ENCODE measurements around the gene CYP2W1. TPM values are rescaled to one million over a fixed set of nuclear protein-coding genes. Genes with fewer than 3 reads are reported as not detected.

CYP2W1 gene
- polyA plus RNA-seq, 1 donor = 598 TPM

- Histone ChIP-seq H3K9me3 (ENCODE audit: control insufficient read depth, low read depth, low read length) (peaks cover 24% of the 10 kb centered on the region), H3K36me3 (ENCODE audit: control insufficient read depth, insufficient read depth, low read length) (peaks cover 34% of the 10 kb centered on the region), H3K4me3 (ENCODE audit: low read length) (no peak overlapping the region), H3K4me1 (ENCODE audit: control insufficient read depth, insufficient read depth, low read length) (peaks cover 12% of the 10 kb centered on the region), H3K27ac (ENCODE audit: low read length) (no peak overlapping the region), H3K27me3 (ENCODE audit: control insufficient read depth, insufficient read depth, low read length) (no peaks in the 10 kb centered on the region)
- WGBS (ENCODE audit: insufficient coverage, low lambda C conversion rate) = no CpG with 5 or more reads among the region's 31 CpGs
- DNase-seq = no peak
Observed at GRCh38 chr7:1025743-1026581, 43.0 kb downstream of the CYP2W1 start.

- Histone ChIP-seq H3K4me3 (ENCODE audit: low read length) (peak overlapping the region; percentile 67), H3K36me3 (ENCODE audit: control insufficient read depth, insufficient read depth, low read length) (peaks cover 29% of the 10 kb centered on the region), H3K27ac (ENCODE audit: low read length) (no peak overlapping the region), H3K9me3 (ENCODE audit: control insufficient read depth, low read depth, low read length) (peaks cover 16% of the 10 kb centered on the region), H3K4me1 (ENCODE audit: control insufficient read depth, insufficient read depth, low read length) (peaks cover 12% of the 10 kb centered on the region), H3K27me3 (ENCODE audit: control insufficient read depth, insufficient read depth, low read length) (no peaks in the 10 kb centered on the region)
- no peak for DNase-seq
- WGBS (ENCODE audit: insufficient coverage, low lambda C conversion rate) = 100% methylated on average over 1 of the region's 20 CpGs
Observed at GRCh38 chr7:1026721-1027161, 43.8 kb downstream of the CYP2W1 start.

DNA sequence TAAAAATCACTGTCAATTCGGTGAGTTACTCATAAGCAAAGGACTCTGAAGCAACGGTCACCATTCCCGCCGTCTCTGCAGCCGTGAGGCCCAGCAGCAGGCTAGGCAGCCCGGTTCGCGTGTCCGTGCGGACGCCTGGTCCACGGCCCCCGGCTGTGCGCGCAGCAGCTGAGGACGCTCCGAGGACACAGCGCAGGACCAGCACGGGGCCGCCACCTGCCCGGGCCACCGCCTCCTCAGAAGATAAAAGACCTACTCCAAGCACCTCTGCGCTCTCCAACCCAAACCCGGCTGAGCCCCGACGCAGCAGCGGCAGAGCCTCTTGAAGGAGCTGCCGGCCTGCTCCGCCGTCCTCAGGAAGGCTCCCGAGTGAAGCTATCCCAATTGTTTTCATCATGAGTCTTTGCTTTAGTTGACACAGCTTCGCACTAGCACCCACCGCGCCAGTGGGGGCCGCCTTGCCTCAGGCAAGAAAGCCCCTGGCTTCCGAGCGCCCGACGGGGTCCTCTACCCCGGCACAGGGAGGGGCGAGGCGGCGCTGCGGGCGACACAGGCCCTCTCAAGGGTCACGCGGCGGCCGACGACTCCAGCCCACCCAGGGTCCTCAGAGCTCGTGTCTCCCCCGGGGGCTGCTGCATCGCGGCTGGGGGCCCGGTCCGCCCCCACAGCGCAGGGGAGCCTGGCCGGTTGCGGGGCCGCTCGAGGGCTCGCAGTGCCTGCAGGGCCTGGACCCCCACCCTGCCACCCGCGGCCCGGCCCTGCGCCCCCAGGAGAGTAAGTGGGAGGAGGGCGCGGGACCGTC is 44.5 kb downstream of the CYP2W1 start:
- peak in 1 of 2 donors; percentile 65 for DNase-seq
- Histone ChIP-seq H3K27me3 (ENCODE audit: control insufficient read depth, insufficient read depth, low read length) (no peaks in the 10 kb centered on the region), H3K27ac (ENCODE audit: low read length) (peak overlapping the region; percentile 53), H3K9me3 (ENCODE audit: control insufficient read depth, low read depth, low read length) (peaks cover 10% of the 10 kb centered on the region), H3K36me3 (ENCODE audit: control insufficient read depth, insufficient read depth, low read length) (peaks cover 25% of the 10 kb centered on the region), H3K4me1 (ENCODE audit: control insufficient read depth, insufficient read depth, low read length) (peaks cover 12% of the 10 kb centered on the region), H3K4me3 (ENCODE audit: low read length) (peak overlapping the region; percentile 67)
- WGBS (ENCODE audit: insufficient coverage, low lambda C conversion rate) = no CpG with 5 or more reads among the region's 69 CpGs

DNA sequence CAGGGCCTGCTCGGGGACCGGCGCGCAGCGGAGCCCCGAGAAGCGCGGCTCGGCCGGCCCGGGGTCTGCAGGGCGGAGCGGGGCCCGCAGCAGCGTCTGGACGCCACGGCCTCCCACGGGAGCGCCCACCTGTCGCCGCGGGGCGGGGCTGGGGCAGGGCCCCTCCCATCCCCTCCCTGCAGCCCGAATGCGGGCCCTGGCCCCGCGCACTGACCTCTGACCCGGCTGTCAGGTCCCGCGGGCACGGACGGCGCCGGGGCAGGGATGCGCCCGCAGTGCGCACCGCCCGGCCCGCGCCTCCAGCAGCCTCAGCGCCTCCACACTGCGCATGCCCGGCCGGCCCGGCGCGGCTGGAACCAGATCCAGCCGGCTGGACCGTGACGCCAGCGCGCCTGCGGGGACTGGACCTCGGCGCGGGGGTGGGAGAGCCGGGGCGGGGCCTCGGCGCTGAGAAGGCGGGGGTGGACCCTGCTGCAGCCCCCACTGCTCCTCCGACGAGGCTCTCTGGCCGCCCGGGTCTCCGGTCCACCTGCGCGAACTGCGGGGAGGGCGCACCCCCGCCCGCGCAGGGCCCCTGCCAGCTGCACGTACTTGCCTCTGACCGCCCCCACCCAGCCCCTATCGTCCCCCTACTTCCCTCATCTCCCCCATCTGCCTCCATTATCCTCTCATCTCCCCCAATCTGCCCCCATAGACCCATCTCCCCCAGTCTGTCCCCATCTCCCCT is 45.2 kb downstream of the CYP2W1 start:
- WGBS (ENCODE audit: insufficient coverage, low lambda C conversion rate) = no CpG with 5 or more reads among the region's 77 CpGs
- H3K27ac ChIP-seq (ENCODE audit: low read length) = peak overlapping the region; percentile 90
- peak; percentile 93 to 95 for DNase-seq
- peak overlapping the region; percentile 67 for H3K4me3 ChIP-seq (ENCODE audit: low read length)
- no peaks in the 10 kb centered on the region for H3K27me3 ChIP-seq (ENCODE audit: control insufficient read depth, insufficient read depth, low read length)
- H3K9me3 ChIP-seq (ENCODE audit: control insufficient read depth, low read depth, low read length) = peaks cover 7% of the 10 kb centered on the region
- peaks cover 25% of the 10 kb centered on the region for H3K36me3 ChIP-seq (ENCODE audit: control insufficient read depth, insufficient read depth, low read length)
- peaks cover 12% of the 10 kb centered on the region for H3K4me1 ChIP-seq (ENCODE audit: control insufficient read depth, insufficient read depth, low read length)

GRCh38 chr7:1028775-1029636 is 46.0 kb downstream of the CYP2W1 start:
- H3K27me3 ChIP-seq (ENCODE audit: control insufficient read depth, insufficient read depth, low read length) = no peaks in the 10 kb centered on the region
- peaks cover 23% of the 10 kb centered on the region for H3K36me3 ChIP-seq (ENCODE audit: control insufficient read depth, insufficient read depth, low read length)
- peak; percentile 89 to 91 for DNase-seq
- peak overlapping the region; percentile 90 for H3K27ac ChIP-seq (ENCODE audit: low read length)
- peaks cover 7% of the 10 kb centered on the region for H3K9me3 ChIP-seq (ENCODE audit: control insufficient read depth, low read depth, low read length)
- peak overlapping the region; percentile 38 for H3K4me3 ChIP-seq (ENCODE audit: low read length)
- peaks cover 12% of the 10 kb centered on the region for H3K4me1 ChIP-seq (ENCODE audit: control insufficient read depth, insufficient read depth, low read length)
- WGBS (ENCODE audit: insufficient coverage, low lambda C conversion rate) = no CpG with 5 or more reads among the region's 18 CpGs

GRCh38 chr7:1029637-1030443 is 46.9 kb downstream of the CYP2W1 start:
- Histone ChIP-seq H3K27me3 (ENCODE audit: control insufficient read depth, insufficient read depth, low read length) (no peaks in the 10 kb centered on the region), H3K27ac (ENCODE audit: low read length) (peak overlapping the region; percentile 90), H3K9me3 (ENCODE audit: control insufficient read depth, low read depth, low read length) (peaks cover 7% of the 10 kb centered on the region), H3K4me1 (ENCODE audit: control insufficient read depth, insufficient read depth, low read length) (peaks cover 12% of the 10 kb centered on the region), H3K4me3 (ENCODE audit: low read length) (no peak overlapping the region), H3K36me3 (ENCODE audit: control insufficient read depth, insufficient read depth, low read length) (peaks cover 17% of the 10 kb centered on the region)
- DNase-seq = no peak
- no CpG with 5 or more reads among the region's 33 CpGs for WGBS (ENCODE audit: insufficient coverage, low lambda C conversion rate)

DNA sequence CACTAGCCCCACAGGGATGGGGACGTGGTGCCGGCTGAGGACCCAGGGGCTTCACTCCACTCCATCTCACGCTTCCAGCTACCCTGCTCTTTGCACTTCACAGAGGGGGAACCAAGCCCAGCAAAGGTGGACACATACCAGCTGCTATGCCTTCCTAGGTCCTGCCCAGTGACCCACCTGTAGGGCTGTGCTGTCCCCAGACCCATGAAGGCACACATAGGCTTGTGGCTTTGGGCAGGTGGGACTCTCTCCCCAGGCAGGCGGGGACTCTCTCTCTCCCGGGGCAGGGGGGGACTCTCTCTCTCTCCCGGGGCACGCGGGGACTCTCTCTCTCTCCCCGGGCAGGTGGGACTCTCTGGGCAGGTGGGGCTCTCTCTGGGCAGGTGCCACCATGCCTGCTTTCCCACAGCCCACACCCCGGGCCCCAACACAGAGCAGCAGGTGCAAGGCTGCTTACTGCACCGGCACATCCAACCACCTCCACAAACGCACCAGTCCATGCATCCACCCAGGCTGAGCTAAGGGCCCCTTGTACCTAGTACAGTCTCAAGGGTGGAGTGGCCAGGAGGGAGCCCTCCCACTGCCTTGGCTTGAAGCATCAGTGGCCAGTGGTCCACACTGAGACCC is 47.6 kb downstream of the CYP2W1 start:
- H3K27ac ChIP-seq (ENCODE audit: low read length) = no peak overlapping the region
- H3K36me3 ChIP-seq (ENCODE audit: control insufficient read depth, insufficient read depth, low read length) = peaks cover 12% of the 10 kb centered on the region
- H3K4me1 ChIP-seq (ENCODE audit: control insufficient read depth, insufficient read depth, low read length) = peaks cover 12% of the 10 kb centered on the region
- WGBS (ENCODE audit: insufficient coverage, low lambda C conversion rate) = no CpG with 5 or more reads among the region's 12 CpGs
- peaks cover 9% of the 10 kb centered on the region for H3K9me3 ChIP-seq (ENCODE audit: control insufficient read depth, low read depth, low read length)
- no peak for DNase-seq
- no peak overlapping the region for H3K4me3 ChIP-seq (ENCODE audit: low read length)
- H3K27me3 ChIP-seq (ENCODE audit: control insufficient read depth, insufficient read depth, low read length) = no peaks in the 10 kb centered on the region

- no peak for DNase-seq
- Histone ChIP-seq H3K4me1 (ENCODE audit: control insufficient read depth, insufficient read depth, low read length) (peaks cover 12% of the 10 kb centered on the region), H3K36me3 (ENCODE audit: control insufficient read depth, insufficient read depth, low read length) (no peaks in the 10 kb centered on the region), H3K9me3 (ENCODE audit: control insufficient read depth, low read depth, low read length) (peaks cover 14% of the 10 kb centered on the region), H3K4me3 (ENCODE audit: low read length) (no peak overlapping the region), H3K27me3 (ENCODE audit: control insufficient read depth, insufficient read depth, low read length) (no peaks in the 10 kb centered on the region), H3K27ac (ENCODE audit: low read length) (no peak overlapping the region)
- WGBS (ENCODE audit: insufficient coverage, low lambda C conversion rate) = 93% methylated on average over 3 of the region's 33 CpGs
Observed at GRCh38 chr7:1031716-1032455, 48.9 kb downstream of the CYP2W1 start.

All from large intestine (tissue), 3 donors.